Nucleus accumbens (tissue), 56 donors: Measurements from ENCODE around the gene TGM2.

Source experiments
- DNase-seq, 56 donors: peaks; one replicate each; lab custom pipeline; 2025; lab: John Stamatoyannopoulos, UW

TGM2 gene

GRCh38 chr20:38147163-38147562 is 17.9 kb downstream of the TGM2 start:
- no peak for DNase-seq

- no peak for DNase-seq
These were observed 18.4 kb downstream of the TGM2 start for GRCh38 chr20:38146628-38147027.

- DNase-seq, result no peak
These were observed 18.9 kb downstream of the TGM2 start for GRCh38 chr20:38146156-38146555.

DNA sequence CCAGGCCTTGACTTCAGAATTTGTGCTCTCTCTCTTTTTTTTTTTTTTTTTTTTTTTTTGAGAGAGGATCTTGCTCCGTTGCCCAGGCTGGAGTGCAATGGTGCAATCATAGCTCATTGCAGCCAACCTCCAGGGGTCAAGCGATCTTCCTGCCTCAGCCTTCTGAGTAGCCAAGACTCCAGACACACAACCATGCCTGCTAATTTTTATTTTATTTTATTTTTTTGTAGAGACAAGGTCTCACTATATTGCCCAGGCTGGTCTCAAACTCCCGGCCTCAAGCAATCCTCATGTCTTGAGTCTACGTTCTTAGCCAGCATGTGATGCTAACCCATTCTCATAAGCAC is 19.4 kb downstream of the TGM2 start:
- no peak for DNase-seq

DNA sequence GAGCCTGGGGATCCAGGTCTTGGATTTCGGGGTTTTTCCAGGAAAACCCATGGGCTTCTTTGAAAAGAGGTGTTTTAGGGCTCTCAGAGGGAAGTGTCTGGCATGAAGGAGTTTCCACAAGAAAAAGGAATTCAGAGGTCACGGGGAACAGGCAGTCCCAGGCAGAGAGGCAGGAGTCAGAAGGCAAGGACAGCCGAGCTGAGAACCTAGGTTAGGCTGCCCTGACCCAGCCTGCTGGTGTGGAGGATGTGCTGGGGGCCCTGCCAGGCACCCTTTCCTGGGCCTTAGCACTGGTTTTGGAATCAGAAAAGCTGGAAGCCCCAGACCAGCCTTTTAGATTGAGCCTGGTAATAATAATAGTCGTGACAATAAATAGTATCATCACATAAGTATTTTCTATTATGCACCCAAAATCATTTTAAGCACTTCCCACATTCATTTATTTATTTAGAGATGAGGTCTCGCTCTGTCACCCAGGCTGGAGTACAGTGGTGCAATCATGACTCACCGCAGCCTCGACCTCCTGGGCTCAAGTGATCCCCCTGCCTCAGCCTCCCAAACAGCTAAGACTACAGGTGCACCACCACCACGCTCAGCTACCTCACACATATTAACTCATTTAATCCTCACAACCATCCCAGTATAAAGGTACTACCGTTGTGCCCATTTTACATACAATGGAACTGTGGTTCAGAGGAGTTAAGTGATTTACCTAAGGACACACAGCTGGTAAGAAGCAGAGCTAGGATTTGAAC is 19.9 kb downstream of the TGM2 start:
- no peak for DNase-seq

DNA sequence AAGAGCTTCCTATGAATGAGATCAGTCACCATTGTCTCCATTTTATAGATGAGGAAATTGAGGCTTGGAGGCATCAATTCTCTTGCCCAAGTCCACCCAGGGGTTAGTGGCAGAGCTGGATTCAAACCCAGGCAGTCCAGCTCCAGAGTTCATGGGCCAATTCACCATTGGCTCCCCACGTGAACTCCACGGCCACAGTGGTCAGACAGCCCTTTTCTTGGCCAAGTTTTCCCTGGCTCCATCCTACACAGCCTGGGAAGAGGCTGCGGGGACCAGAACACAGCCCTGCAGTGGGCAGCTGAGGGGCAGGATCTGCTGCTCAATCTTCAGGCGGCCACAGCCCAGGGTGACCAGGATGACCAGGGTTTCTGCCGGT is 20.5 kb downstream of the TGM2 start:
- no peak for DNase-seq

- DNase-seq, result no peak
These were observed 21.2 kb downstream of the TGM2 start for GRCh38 chr20:38143646-38144554.

GRCh38 chr20:38143238-38143645 is 21.8 kb downstream of the TGM2 start:
- no peak for DNase-seq

GRCh38 chr20:38141889-38142494 is 23.1 kb downstream of the TGM2 start:
- DNase-seq, result no peak

DNA sequence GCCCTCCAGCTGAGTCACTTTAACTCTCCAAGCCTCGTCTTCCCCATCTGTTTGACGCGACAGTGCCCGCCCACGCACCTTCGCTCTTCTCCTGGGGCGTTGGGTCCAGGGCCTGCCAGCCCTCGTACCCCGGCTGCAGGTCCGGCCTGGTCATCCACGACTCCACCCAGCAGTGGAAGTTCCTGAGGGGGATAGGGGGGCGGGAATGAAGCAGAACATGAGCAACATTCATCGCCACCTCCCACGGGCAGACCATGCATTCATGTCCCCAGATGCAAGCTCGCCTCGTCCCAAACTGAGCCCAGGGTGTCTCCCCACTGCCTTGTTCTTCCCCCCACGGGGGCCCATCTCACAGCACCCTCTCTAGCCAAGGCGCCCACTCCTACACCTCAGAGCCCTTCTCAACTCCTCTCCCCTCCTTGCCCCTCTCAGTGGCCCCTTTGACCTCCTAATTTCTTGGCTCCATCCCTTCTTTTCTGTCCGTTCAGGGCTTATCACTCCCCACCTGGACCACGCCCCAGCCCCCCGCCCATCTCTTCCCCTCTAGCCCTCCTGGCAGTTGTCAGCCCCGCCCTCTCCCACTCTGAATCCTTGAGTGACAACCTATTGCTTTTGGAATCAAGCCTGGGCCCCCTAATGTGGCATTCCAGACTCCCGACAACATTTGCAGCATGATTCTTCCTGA is 23.7 kb downstream of the TGM2 start:
- DNase-seq, result peak in 1 of 56 donors; percentile 19

DNA sequence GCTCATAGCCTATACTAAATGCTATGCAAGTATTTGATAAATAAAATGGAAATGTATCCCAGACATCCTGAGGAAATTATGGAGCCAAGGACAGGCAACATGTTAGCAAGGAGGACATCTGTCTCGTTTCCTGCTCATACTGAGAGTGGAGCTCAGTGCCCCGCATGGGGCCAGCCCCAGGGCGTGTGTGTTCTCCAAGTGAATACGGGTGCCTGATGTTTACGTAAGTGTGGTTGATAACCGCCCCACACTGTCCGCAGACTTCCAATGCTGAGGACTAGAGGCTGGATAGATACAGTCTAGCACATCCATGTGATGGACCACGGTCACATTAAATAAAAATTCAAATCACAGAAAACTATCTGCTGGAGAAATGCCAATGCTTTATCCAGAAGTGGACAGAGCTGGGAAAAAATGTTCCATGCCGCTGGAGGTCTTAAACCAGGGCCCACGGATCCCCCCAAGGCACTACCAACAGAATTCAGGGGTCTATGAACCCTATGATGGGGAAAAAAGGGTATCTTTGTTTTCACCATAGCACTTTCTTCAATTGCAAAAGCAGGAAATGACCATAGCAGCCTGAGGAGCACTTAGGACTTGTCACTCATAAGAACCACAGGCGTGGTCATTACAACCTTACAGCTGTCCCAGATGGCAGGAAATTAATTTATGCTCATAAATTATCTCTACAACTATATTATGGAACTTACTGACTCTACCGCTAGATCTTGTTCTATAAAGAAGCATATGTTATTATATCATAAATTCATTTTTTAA is 24.9 kb downstream of the TGM2 start:
- no peak for DNase-seq

DNA sequence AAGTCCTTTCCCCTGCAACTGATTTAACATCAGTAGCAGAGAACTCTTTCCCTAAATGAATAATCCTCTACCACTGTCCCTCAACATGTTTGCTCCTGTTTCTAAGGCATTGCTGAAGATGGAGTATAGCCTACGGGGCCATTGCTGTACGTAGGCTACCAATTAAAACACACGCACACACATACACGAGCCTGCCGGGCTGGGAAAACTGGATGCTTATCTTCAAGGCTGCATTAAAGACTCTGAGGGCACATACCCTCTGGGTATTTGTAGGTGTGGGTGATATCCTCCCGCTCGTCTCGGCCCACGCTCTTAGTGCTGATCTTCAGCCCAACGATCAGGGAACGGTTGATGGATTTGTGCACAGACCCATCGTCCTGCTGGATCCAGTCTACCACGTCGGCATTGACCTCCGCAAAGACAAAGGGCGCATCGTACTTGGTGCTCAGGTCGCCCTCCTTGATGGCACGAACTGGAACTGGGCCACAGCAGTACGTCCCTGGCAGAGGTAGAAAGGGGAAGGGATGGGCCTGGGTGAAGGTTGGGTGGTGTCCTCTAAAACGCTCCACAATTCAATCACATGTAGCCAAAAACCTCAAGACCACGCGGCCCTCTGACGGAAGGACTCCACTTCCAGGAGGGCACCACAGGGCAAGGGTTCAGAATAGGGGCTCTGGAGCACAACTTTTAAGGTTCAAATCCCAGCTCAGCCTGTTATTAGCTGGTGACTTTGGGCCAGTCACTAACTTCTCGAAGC is 25.7 kb downstream of the TGM2 start:
- no peak for DNase-seq

- DNase-seq, result no peak
These were observed 26.8 kb downstream of the TGM2 start for GRCh38 chr20:38138086-38138778.

DNA sequence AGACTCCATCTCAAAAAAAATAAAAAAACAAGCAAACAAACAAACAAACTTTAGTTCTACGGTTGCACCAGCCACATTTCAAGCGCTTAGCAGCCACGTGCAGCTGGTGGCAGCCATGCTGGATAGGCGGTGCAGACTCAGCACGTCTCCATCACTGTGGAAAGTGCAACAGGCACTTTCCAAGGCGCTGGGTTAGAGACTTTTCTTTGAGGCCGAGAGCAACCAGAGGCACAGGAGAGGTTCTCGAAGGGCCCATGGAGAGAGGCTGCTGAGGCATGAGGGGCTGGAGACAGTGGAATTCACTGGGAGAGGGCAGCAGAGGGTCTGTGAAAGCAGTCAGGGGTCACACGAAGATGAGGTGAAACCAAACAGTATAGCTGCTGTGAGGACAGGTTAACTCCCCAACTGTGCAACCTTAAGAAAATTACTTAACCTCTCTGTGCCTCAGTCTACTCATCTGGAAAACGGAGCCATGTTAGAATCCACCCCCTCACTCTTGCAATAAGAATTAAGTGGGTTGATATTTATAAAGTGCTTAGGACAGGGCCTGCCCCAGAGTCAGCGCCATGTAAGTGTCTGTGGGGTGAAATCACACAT is 27.5 kb downstream of the TGM2 start:
- DNase-seq, result no peak

DNA sequence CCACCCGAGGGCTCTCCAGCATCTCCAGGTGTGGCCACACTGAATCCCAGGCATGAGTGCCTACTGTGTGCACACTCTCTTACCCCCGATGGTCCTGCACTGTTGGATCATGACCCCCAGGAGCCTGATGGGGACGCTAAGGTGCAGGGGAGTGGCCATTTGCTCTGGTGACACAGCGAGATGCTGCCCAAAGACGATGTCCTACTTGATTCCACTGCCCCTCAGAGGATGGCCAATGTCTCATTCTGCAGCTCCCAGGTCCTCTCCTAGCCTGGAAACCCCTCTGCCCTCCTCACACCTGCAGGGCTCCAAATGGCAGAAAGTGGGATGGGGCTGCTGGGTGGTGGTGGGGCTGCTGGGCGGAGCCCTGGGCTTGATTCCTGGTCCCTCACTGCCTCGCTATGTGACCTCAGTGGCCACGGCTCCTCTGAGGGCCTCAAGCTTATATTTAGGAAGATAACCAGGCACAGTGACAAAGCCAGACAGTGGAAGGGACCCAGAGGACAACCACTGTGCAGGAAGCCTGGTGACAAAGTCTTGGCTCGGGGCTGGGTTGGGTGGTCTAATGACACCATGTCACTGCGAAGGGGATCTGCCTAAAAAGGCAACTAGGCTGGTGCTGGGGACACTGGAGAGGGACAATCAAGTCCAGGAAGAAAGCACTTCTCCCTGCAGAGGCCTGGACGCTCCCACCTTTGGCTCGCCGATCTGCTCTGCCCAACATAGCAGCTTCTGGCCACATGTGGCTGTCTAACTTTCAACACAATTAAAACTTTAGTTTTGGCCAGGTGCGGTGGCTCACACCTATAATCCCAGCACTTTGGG is 28.4 kb downstream of the TGM2 start:
- no peak for DNase-seq

- DNase-seq, result no peak
These were observed 29.2 kb downstream of the TGM2 start for GRCh38 chr20:38135651-38136420.

DNA sequence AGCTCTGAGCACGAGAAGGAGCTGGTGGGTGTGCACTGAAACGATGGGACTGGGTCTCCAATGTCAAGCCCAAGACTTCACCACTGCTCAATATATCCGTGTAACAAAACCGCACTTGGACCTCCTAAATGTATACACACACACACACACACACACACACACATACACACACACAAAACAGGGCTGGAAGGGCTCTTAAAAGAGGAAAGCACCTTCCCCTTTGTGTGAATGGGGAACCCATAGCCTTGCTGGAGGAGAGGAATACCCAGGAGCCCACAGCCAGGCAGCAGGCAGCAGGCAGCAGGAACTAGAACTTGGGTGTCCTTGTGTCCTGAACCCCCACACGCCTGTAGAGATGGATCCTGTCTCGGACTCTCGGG is 29.8 kb downstream of the TGM2 start:
- no peak for DNase-seq
